ENCODE measurements around the gene S100A5. TPM values are rescaled to one million over a fixed set of nuclear protein-coding genes. Genes with fewer than 3 reads are reported as not detected.

S100A5 gene
- total RNA-seq, 4 donors from 2014 or later = not detected

DNA sequence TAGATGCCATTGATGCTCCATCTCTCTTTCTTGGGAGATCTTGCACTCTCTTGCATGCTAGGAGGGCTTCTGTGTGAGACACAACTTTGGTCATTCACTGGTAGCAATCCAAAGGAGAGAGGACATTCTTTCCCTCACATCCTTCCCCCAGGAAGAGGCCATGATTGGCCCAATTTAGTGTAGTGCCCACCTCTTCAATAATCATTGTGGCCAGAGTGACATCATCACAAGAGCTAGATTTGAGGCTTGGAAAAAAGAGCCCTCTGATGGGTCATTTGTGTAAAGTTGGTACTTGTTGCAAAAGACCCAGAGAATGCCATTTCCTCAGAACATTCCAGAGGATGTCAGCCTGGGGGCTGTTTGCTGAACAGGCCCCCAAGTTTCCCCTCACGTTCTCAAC is 35.2 kb downstream of the S100A5 start:
- H3K4me1 ChIP-seq = peaks cover 19 to 26% of the 10 kb centered on the region in 2 donors
- no peaks in the 10 kb centered on the region for H3K27me3 ChIP-seq
- intact Hi-C loops (cut with DNase I; ENCODE audit: low total_unique reads) (no loop called here), in situ Hi-C loops (cut with MboI; ENCODE audit: low sequenced_read_pairs in 4 of 4) (loop anchor here in 1 of 4 donors (25.0 kb wide), 1 partner anchor 482 kb away; the partner anchor contains the start of genes JTB, RAB13 and RPS27)
- H3K27ac ChIP-seq = no peak overlapping the region
- no peaks in the 10 kb centered on the region for H3K9me3 ChIP-seq
- no peak for TF ChIP-seq POLR2A (IDR thresholded peaks at IDR 0.05)
- TF ChIP-seq, protein P1, sequence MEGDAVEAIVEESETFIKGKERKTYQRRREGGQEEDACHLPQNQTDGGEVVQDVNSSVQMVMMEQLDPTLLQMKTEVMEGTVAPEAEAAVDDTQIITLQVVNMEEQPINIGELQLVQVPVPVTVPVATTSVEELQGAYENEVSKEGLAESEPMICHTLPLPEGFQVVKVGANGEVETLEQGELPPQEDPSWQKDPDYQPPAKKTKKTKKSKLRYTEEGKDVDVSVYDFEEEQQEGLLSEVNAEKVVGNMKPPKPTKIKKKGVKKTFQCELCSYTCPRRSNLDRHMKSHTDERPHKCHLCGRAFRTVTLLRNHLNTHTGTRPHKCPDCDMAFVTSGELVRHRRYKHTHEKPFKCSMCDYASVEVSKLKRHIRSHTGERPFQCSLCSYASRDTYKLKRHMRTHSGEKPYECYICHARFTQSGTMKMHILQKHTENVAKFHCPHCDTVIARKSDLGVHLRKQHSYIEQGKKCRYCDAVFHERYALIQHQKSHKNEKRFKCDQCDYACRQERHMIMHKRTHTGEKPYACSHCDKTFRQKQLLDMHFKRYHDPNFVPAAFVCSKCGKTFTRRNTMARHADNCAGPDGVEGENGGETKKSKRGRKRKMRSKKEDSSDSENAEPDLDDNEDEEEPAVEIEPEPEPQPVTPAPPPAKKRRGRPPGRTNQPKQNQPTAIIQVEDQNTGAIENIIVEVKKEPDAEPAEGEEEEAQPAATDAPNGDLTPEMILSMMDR (IDR thresholded peaks at IDR 0.05 in 4 of 5, conservative IDR thresholded peaks at IDR 0.05 in 1 of 5) = no peak
- no peak overlapping the region for H3K4me3 ChIP-seq
- DNase-seq (no peak), ATAC-seq (no peak)
- no peaks in the 10 kb centered on the region for H3K36me3 ChIP-seq

DNA sequence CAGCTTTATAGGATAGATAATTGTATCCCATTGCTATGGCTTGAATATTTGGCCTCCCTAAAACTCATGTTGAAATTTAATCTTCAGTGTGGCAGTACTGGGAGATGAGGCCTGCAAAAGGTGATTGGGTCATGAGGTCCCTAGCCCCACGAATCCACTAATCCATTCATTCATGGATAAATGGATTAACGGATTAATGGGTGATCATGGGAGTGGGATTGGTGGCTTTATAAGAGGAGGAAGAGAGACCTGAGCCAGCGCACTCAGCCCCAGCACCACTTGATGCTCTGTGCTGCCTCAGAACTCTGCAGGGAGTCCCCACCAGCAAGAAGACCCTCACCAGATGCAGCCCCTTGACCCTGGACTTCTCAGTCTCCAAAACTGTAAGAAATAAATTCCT is 37.0 kb downstream of the S100A5 start:
- Histone ChIP-seq H3K27ac (no peak overlapping the region), H3K27me3 (no peaks in the 10 kb centered on the region), H3K36me3 (no peaks in the 10 kb centered on the region), H3K4me1 (peaks cover 19 to 26% of the 10 kb centered on the region in 2 donors), H3K9me3 (no peaks in the 10 kb centered on the region), H3K4me3 (no peak overlapping the region)
- no peak for DNase-seq
- TF ChIP-seq, protein P1 (IDR thresholded peaks at IDR 0.05 in 4 of 5, conservative IDR thresholded peaks at IDR 0.05 in 1 of 5) = no peak
- no peak for TF ChIP-seq POLR2A (IDR thresholded peaks at IDR 0.05)
- in situ Hi-C loops (cut with MboI; ENCODE audit: low sequenced_read_pairs in 4 of 4) = loop anchor here in 1 of 4 donors (25.0 kb wide), 1 partner anchor 484 kb away; the partner anchor contains the start of genes JTB, RAB13 and RPS27
- intact Hi-C loops (cut with DNase I; ENCODE audit: low total_unique reads) = no loop called here
- no peak for ATAC-seq

DNA sequence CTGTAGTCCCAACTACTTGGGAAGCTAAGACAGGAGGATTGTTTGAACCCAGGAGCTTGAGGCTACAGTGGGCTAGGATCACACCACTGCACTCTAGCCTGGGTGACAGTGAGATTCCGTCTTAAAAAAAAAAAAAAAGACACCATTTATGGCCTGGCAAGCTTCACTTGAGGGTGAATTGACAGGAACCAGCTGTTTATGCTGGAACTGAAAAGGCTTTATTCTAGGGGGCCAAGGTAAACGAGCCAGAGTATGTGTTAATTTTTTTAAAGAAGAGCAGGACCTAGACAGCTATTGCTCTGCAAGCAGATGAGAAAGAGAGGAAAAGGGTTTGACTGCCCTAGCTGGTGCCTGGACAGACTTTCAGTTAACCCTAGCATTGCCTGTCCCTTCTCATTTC is 42.0 kb downstream of the S100A5 start:
- no peak for ATAC-seq
- no peak for DNase-seq
- in situ Hi-C loops (cut with MboI; ENCODE audit: low sequenced_read_pairs in 4 of 4) = loop anchor here in 3 of 4 donors (5.0 to 10.0 kb wide), 2 partner anchors 144 to 146 kb away; partner anchors contain the start of gene S100A9 (in 1 of the 3)
- TF ChIP-seq, protein P1 (IDR thresholded peaks at IDR 0.05 in 4 of 5, conservative IDR thresholded peaks at IDR 0.05 in 1 of 5) = no peak
- TF ChIP-seq POLR2A (IDR thresholded peaks at IDR 0.05) = no peak
- H3K27me3 ChIP-seq = no peaks in the 10 kb centered on the region
- intact Hi-C loops (cut with DNase I; ENCODE audit: low total_unique reads) = no loop called here
- peaks cover 3% of the 10 kb centered on the region in 2 donors for H3K4me1 ChIP-seq
- no peak overlapping the region for H3K27ac ChIP-seq
- H3K4me3 ChIP-seq = no peak overlapping the region
- no peaks in the 10 kb centered on the region for H3K9me3 ChIP-seq
- no peaks in the 10 kb centered on the region for H3K36me3 ChIP-seq

DNA sequence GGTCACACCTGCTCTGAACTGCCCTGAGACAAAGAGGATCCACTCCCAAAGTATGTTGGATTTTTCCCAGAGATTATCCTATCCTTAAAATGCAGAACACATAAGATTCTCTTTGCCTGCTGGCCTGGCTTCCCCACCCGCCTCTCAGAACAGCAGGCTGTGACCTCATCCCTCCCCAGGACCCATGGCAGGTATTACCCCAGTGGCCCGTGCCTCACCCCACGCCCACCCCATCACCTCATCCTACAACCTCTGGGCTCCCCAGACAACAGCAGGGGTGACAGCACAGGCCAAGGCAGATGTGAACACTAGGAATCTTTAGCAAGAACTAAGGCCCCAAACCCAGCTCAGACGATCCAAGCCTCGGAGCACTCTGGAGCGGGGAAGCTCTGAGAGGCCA is 45.2 kb downstream of the S100A5 start:
- ATAC-seq (no peak), DNase-seq (no peak)
- H3K27me3 ChIP-seq = no peaks in the 10 kb centered on the region
- no peaks in the 10 kb centered on the region for H3K36me3 ChIP-seq
- no peaks in the 10 kb centered on the region for H3K9me3 ChIP-seq
- in situ Hi-C loops (cut with MboI; ENCODE audit: low sequenced_read_pairs in 4 of 4) (loop anchor here in 3 of 4 donors (5.0 to 10.0 kb wide), 2 partner anchors 141 to 143 kb away; partner anchors contain the start of gene S100A9 (in 1 of the 3)), intact Hi-C loops (cut with DNase I; ENCODE audit: low total_unique reads) (loop anchor here (1.0 kb wide), 2 partner anchors 30 to 143 kb away; no protein-coding TSS in a partner anchor)
- H3K4me3 ChIP-seq = no peak overlapping the region
- no peak for TF ChIP-seq POLR2A (IDR thresholded peaks at IDR 0.05)
- TF ChIP-seq, protein P1 (IDR thresholded peaks at IDR 0.05 in 4 of 5, conservative IDR thresholded peaks at IDR 0.05 in 1 of 5) = no peak
- H3K4me1 ChIP-seq = peaks cover 11 to 13% of the 10 kb centered on the region in 2 donors
- H3K27ac ChIP-seq = no peak overlapping the region

Data from gastrocnemius medialis (tissue), 4 donors.